Hepatocyte (in vitro differentiated cells): ENCODE results near the gene TBC1D1.

Source experiments
- CTCF ChIP-seq: fragments of 200-600 bp; sonication (generic); IDR thresholded peaks from 2 replicates; pipeline ENCODE4 v1.5.1; 2016; ENCODE audit warnings: antibody characterized with exemption, mild to moderate bottlenecking; ENCODE audit not compliant: poor library complexity
- EZH2 ChIP-seq: fragments of 200-600 bp; sonication (generic); IDR thresholded peaks from 2 replicates; pipeline ENCODE4 v1.6.1; 2016; ENCODE audit warnings: antibody characterized with exemption, mild to moderate bottlenecking, borderline replicate concordance
- EZH2phosphoT487 ChIP-seq: fragments of 200-600 bp; sonication (generic); IDR thresholded peaks from one replicate; pipeline ENCODE4 v1.6.1; 2018; ENCODE audit warnings: antibody characterized with exemption, mild to moderate bottlenecking, low read depth, moderate library complexity; ENCODE audit not compliant: unreplicated experiment, severe bottlenecking

GRCh38 chr4:38132107-38132673 is 241.3 kb downstream of the TBC1D1 start:
- no peak for TF ChIP-seq CTCF
- no peak for TF ChIP-seq EZH2
- TF ChIP-seq EZH2phosphoT487 = no peak
